Sciatic nerve (tissue), 2 donors: Measurements from ENCODE around the gene QARS1. TPM values are rescaled to one million over a fixed set of nuclear protein-coding genes. Genes with fewer than 3 reads are reported as not detected.

Experiments used
- ATAC-seq: fragments of 200-7000 bp; cut with Tn5 transposase; one replicate; pipeline ENCODE4 v1.9.1; 2020; ENCODE audit warnings: mild to moderate bottlenecking, moderate library complexity
- DNase-seq: peaks from one replicate; pipeline ENCODE4 v3.0.0-alpha.2; 2020; ENCODE audit warnings: low spot score
- intact Hi-C: fragments of 100-400 bp; cut with DNase I; formaldehyde crosslinking; loops from one replicate; pipeline ENCODE4 v1.14.2; 2022
- microRNA-seq: library from miRNA; unstranded; fragments of <30 nt; microRNA quantifications from one replicate; pipeline ENCODE4 v1.2.0, GENCODE V29; 2020
- total RNA-seq: library from RNA; stranded (reverse); fragmentation: NEBNext Ultra II Directional; extraction: Animal tissue kit (Norgen Biotek cat#: 25700); gene quantifications from one replicate; pipeline ENCODE4 v1.2.1, GENCODE V29; 2021
- donor health status: DM: no; HTN: no; CAD: no.
- donor health status: DM: no; HTN: no; CAD: no.

The QARS1 gene
- total RNA-seq, 1 donor from 2014 or later, result 123 TPM

- intact Hi-C loops, result no loop called here
- no peak for DNase-seq
- no peak for ATAC-seq
Measured at GRCh38 chr3:49076646-49077045, 27.9 kb downstream of the QARS1 start.

- ATAC-seq, result no peak
- DNase-seq, result no peak
- intact Hi-C loops, result no loop called here
Measured at GRCh38 chr3:49076116-49076515, 28.4 kb downstream of the QARS1 start.

DNA sequence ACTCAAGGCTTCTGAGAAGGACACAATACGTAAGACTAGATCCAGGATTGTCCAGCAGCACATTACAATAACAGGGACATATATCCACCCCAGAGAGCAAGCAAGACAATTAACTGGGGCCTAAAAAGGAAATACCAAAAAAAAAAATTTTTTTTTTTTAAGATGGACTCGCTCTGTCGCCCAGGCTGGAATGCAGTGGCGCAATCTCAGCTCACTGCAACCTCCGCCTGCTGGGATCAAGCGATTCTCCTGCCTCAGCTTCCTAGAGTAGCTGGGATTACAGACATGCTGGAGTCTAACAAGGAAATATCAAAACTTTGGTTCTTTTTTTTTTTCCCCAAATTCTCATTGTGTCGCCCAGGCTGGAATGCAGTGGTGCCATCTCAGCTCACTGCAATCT lies 46.5 kb downstream of the QARS1 start:
- intact Hi-C loops, result no loop called here
- DNase-seq (no peak), ATAC-seq (no peak)

DNA sequence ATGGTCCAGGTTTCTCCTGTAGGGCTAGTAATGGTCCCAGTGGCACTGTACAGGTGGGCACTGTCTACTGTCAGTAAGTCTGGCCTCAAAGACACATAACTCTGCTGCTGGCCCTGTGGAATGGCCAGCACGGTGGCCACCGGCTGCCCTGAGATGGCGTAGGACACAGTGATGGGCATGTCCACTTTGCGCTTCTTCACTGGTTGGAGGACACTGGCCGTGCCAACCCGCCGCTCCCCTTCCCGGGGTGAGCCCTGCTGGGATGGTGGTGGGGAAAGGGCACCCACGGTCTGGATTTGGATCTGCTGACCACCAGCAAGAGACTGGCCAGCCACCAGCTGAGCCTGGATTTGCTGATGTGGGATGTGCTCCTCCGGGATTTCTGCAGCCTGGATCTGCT lies 47.3 kb downstream of the QARS1 start:
- DNase-seq, result no peak
- no peak for ATAC-seq
- intact Hi-C loops, result no loop called here

DNA sequence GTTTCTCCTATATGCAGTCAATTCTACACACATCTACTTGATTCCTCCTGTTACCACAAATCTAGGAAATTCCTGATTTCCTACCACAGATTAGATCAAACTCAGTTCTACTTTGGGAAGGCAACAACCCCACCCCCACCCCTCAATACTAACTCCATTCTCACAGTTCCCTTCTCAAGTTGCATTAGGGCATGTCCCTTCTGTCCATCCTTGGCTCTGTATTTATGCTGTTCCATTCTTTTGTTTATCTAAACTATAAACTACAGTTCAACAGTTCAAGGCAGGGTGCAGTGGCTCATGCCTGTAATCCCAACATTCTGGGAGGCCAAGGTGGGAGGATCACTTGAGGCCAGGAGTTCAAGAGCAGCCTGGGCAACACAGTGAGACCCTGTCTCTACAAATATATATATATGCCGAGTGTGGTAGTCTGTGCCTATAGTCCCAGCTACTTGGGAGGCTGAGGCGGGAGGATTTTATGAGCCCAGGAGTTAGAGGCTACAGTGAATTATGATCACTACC lies 50.2 kb downstream of the QARS1 start:
- ATAC-seq (no peak), DNase-seq (no peak)
- intact Hi-C loops, result no loop called here

- ATAC-seq, result no peak
- intact Hi-C loops, result no loop called here
- no peak for DNase-seq
Measured at GRCh38 chr3:49053543-49053942, 51.0 kb downstream of the QARS1 start.

Small RNA genes lying within 50 kb of the gene (microRNA-seq; reads per million reads assigned to microRNA genes)
- gene MIR6890, result not detected

Other genes starting within 250 kb of the QARS1 start
- 12.2 TPM for gene SLC25A20, start 205.9 kb downstream of the QARS1 start, total RNA-seq
- gene ARIH2, start 185.9 kb downstream of the QARS1 start, total RNA-seq, result 88.9 TPM
- 40.1 TPM for gene P4HTM, start 114.5 kb downstream of the QARS1 start, total RNA-seq
- gene WDR6, start 97.4 kb downstream of the QARS1 start, total RNA-seq, result 149 TPM
- 18.7 TPM for gene DALRD3, start 86.2 kb downstream of the QARS1 start, total RNA-seq
- 75.1 TPM for gene NDUFAF3, start 82.6 kb downstream of the QARS1 start, total RNA-seq
- 121 TPM for gene IMPDH2, start 75.4 kb downstream of the QARS1 start, total RNA-seq
- gene QRICH1, start 10.7 kb downstream of the QARS1 start, total RNA-seq, result 101 TPM
- 55.7 TPM for gene USP19, start 16.1 kb upstream of the QARS1 start, total RNA-seq
- gene LAMB2, start 28.3 kb upstream of the QARS1 start, total RNA-seq, result 515 TPM
- 20.7 TPM for gene CCDC71, start 61.6 kb upstream of the QARS1 start, total RNA-seq
- 32.5 TPM for gene KLHDC8B, start 66.8 kb upstream of the QARS1 start, total RNA-seq
- 6.7 TPM for gene C3orf62, start 172.5 kb upstream of the QARS1 start, total RNA-seq
- gene USP4, start 235.3 kb upstream of the QARS1 start, total RNA-seq, result 83.2 TPM